NCI-H524 treated with DMSO at 0.1 percent for 48 hours (cell line): ENCODE data around the gene TANC1.

ENCODE experiments used
- DNase-seq: peaks from one replicate; lab custom pipeline; 2025; lab: John Stamatoyannopoulos, UW

The TANC1 gene

GRCh38 chr2:159267921-159268320, 299.5 kb downstream of the TANC1 start:
- no peak for DNase-seq

DNA sequence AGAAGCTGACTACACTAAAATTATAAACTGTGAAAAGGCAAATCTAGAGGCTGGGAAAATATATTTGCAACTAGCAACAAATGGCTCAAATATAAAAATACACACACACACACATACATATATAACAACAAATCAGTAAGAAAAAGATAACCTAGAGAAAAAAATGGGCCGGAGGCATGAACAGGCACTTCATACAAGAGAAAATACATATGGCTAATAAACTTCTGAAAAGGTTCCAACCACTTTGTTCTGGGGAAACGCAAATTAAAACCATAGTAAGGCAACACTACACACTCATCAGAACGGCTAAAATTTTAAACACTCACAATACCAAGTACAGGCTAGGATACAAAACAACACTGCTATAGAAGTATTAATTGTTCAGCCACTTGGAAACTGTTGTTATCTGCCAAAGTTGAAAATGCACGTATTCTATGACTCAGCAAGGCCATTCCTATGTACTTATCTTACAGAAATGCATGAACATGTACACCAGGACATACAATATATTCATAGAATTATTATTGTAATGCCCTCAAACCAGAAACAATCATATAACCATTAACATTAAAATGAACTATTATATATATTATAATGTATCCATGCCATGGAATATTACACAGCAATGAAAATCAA, 302.4 kb downstream of the TANC1 start:
- DNase-seq = no peak

- DNase-seq = no peak
These were observed 303.7 kb downstream of the TANC1 start for GRCh38 chr2:159272156-159272555.

- DNase-seq = no peak
These were observed 306.7 kb downstream of the TANC1 start for GRCh38 chr2:159275111-159275510.

GRCh38 chr2:159279700-159280099, 311.3 kb downstream of the TANC1 start:
- DNase-seq = no peak

DNA sequence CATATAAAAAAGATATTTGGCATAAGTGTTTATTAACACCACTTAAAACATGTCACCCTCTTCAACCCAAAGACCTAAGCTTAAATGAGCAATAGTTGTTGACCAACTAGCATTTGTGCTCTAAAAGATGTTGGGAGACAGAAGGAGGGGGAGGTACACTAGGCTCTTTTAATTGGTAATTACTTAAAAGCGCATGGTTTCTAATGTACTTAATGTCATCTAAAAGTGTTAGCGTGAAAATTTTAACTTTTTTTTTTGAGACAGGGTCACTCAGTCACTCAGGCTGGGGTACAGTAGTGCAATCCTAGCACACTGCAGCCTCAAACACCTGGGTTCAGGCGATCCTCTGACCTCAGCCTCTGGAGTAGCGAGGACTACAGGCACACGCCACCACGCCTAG, 312.6 kb downstream of the TANC1 start:
- DNase-seq = peak; percentile 69
